H9 (cell line): Measurements from ENCODE around the gene KATNA1. TPM values are rescaled to one million over a fixed set of nuclear protein-coding genes. Genes with fewer than 3 reads are reported as not detected.

Source experiments
- DNase-seq: peaks from one replicate; pipeline ENCODE4 v3.0.0-alpha.2; 2017
- H2AFZ ChIP-seq: one replicate; pipeline ENCODE4 v1.6.1; 2013; ENCODE audit warnings: mild to moderate bottlenecking, low read length, control low read depth, moderate library complexity
- H2AK5ac ChIP-seq: 2 replicates; pipeline ENCODE4 v1.6.1; 2013; ENCODE audit warnings: low read length, control low read depth, mixed read lengths; ENCODE audit not compliant: insufficient read length
- H2BK120ac ChIP-seq: one replicate; pipeline ENCODE4 v1.6.1; 2013; ENCODE audit warnings: low read depth, mild to moderate bottlenecking, low read length, control low read depth, inconsistent platforms; ENCODE audit not compliant: poor library complexity, severe bottlenecking
- H2BK12ac ChIP-seq: 2 replicates; pipeline ENCODE4 v1.6.1; 2013; ENCODE audit warnings: low read length, control low read depth, mixed read lengths, low read depth; ENCODE audit not compliant: insufficient read length
- H2BK15ac ChIP-seq: 2 replicates; pipeline ENCODE4 v1.6.1; 2013; ENCODE audit warnings: low read depth, low read length, control low read depth
- H2BK20ac ChIP-seq: one replicate; pipeline ENCODE4 v1.6.1; 2013; ENCODE audit warnings: low read depth, mild to moderate bottlenecking, low read length, control low read depth, inconsistent platforms; ENCODE audit not compliant: poor library complexity, severe bottlenecking
- H2BK5ac ChIP-seq: 2 replicates; pipeline ENCODE4 v1.6.1; 2013; ENCODE audit warnings: low read length, control low read depth, mixed read lengths; ENCODE audit not compliant: insufficient read length
- H3K14ac ChIP-seq: 2 replicates; pipeline ENCODE4 v1.6.1; 2013; ENCODE audit warnings: low read length, control low read depth; ENCODE audit not compliant: insufficient read depth
- H3K18ac ChIP-seq: 2 replicates; pipeline ENCODE4 v1.6.1; 2013; ENCODE audit warnings: low read depth, mild to moderate bottlenecking, mixed read lengths, low read length, control low read depth; ENCODE audit not compliant: insufficient read length
- H3K23ac ChIP-seq: 2 replicates; pipeline ENCODE4 v1.6.1; 2013; ENCODE audit warnings: low read length, control low read depth, mixed read lengths, low read depth; ENCODE audit not compliant: insufficient read length
- H3K23me2 ChIP-seq: 2 replicates; pipeline ENCODE4 v1.6.1; 2013; ENCODE audit warnings: low read depth, mild to moderate bottlenecking, mixed read lengths, low read length, control low read depth; ENCODE audit not compliant: insufficient read length, poor library complexity, severe bottlenecking
- H3K27ac ChIP-seq: 2 replicates; pipeline ENCODE4 v1.5.1; 2013; ENCODE audit warnings: low read length, control low read depth, mixed read lengths, low read depth; ENCODE audit not compliant: insufficient read length
- H3K27me3 ChIP-seq: 2 replicates; pipeline ENCODE4 v1.6.1; 2013; ENCODE audit warnings: low read length, control low read depth, inconsistent platforms; ENCODE audit not compliant: insufficient read depth
- H3K4ac ChIP-seq: 2 replicates; pipeline ENCODE4 v1.6.1; 2013; ENCODE audit warnings: low read depth, mild to moderate bottlenecking, control low read depth, inconsistent platforms, low read length, moderate library complexity
- H3K4me1 ChIP-seq: 2 replicates; pipeline ENCODE4 v1.6.1; 2013; ENCODE audit warnings: low read length, control low read depth, inconsistent platforms; ENCODE audit not compliant: insufficient read depth
- H3K4me2 ChIP-seq: 2 replicates; pipeline ENCODE4 v1.6.1; 2013; ENCODE audit warnings: low read length, control low read depth, mixed read lengths; ENCODE audit not compliant: insufficient read length, insufficient read depth
- H3K56ac ChIP-seq: 2 replicates; pipeline ENCODE4 v1.6.1; 2013; ENCODE audit warnings: low read depth, mild to moderate bottlenecking, mixed read lengths, low read length, control low read depth; ENCODE audit not compliant: insufficient read length
- H3K79me1 ChIP-seq: 2 replicates; pipeline ENCODE4 v1.6.1; 2013; ENCODE audit warnings: low read depth, mild to moderate bottlenecking, moderate library complexity, low read length, control low read depth, inconsistent platforms; ENCODE audit not compliant: insufficient read depth, poor library complexity, severe bottlenecking
- H3K79me2 ChIP-seq: 2 replicates; pipeline ENCODE4 v1.6.1; 2013; ENCODE audit warnings: low read length, control low read depth, inconsistent platforms; ENCODE audit not compliant: insufficient read depth
- H3K9ac ChIP-seq: 2 replicates; pipeline ENCODE4 v1.6.1; 2013; ENCODE audit warnings: low read length, control low read depth, mixed read lengths; ENCODE audit not compliant: insufficient read length; ENCODE audit errors: extremely low read depth
- H3K9me3 ChIP-seq: one replicate; pipeline ENCODE4 v1.6.1; 2013; ENCODE audit warnings: low read depth, low read length, inconsistent platforms; ENCODE audit not compliant: control insufficient read depth
- H3T11ph ChIP-seq: one replicate; pipeline ENCODE4 v1.6.1; 2013; ENCODE audit warnings: mild to moderate bottlenecking, low read length, control low read depth, inconsistent platforms
- H4K20me1 ChIP-seq: one replicate; pipeline ENCODE4 v1.6.1; 2013; ENCODE audit not compliant: control insufficient read depth, insufficient read length, insufficient read depth
- H4K5ac ChIP-seq: 2 replicates; pipeline ENCODE4 v1.6.1; 2013; ENCODE audit warnings: low read depth, mild to moderate bottlenecking, mixed read lengths, low read length, control low read depth; ENCODE audit not compliant: insufficient read length
- H4K8ac ChIP-seq: replicated peaks from 2 replicates; pipeline ENCODE4 v1.6.1; 2013; ENCODE audit warnings: low read length, control low read depth, mixed read lengths, low read depth; ENCODE audit not compliant: insufficient read length
- H4K91ac ChIP-seq: 2 replicates; pipeline ENCODE4 v1.6.1; 2013; ENCODE audit warnings: low read depth, mild to moderate bottlenecking, moderate library complexity, mixed read lengths, low read length, control low read depth; ENCODE audit not compliant: insufficient read length
- H3K27ac Mint-ChIP-seq, 3 experiments: 2 replicates in 2 of 3; 3 replicates in 1 of 3; pipeline ENCODE4 v1.8.0; 2020 to 2021; ENCODE audit warnings: mixed read lengths in 3 of 3, mild to moderate bottlenecking in 1 of 3, moderate library complexity in 1 of 3
- H3K27me3 Mint-ChIP-seq: 2 replicates; pipeline ENCODE4 v1.8.0; 2021; ENCODE audit warnings: low read depth, mild to moderate bottlenecking, moderate library complexity, mixed read lengths
- H3K36me3 Mint-ChIP-seq, 3 experiments: 2 replicates in 2 of 3; 3 replicates in 1 of 3; pipeline ENCODE4 v1.8.0; 2020 to 2021; ENCODE audit warnings: low read depth in 3 of 3, mixed read lengths in 3 of 3; ENCODE audit not compliant: insufficient read depth in 1 of 3
- H3K4me1 Mint-ChIP-seq, 2 experiments: 2 replicates each; pipeline ENCODE4 v1.8.0; 2020; ENCODE audit warnings: mixed read lengths in 2 of 2
- H3K4me3 Mint-ChIP-seq, 2 experiments: 2 replicates in 1 of 2; 3 replicates in 1 of 2; pipeline ENCODE4 v1.8.0; 2020 to 2021; ENCODE audit warnings: mild to moderate bottlenecking in 2 of 2, mixed read lengths in 2 of 2, moderate library complexity in 1 of 2
- H3K9me3 Mint-ChIP-seq, 2 experiments: 2 replicates in 1 of 2; 3 replicates in 1 of 2; pipeline ENCODE4 v1.8.0; 2020; ENCODE audit warnings: mild to moderate bottlenecking in 2 of 2, mixed read lengths in 2 of 2, moderate library complexity in 1 of 2
- WGBS: extraction: QIAGEN DNeasy Blood & Tissue Kit; methylation state at CpG from one replicate; pipeline ENCODE4 v1.1.7; 2013; ENCODE audit warnings: missing lambda C conversion rate, low lambda C conversion rate, mixed read lengths; ENCODE audit not compliant: insufficient read length; ENCODE audit errors: extremely low coverage; 5-methylcytosine and 5-hydroxymethylcytosine counted together
- total RNA-seq: library from RNA; stranded (reverse); gene quantifications from 2 replicates; pipeline ENCODE4 v1.2.1, GENCODE V29; 2021
- TF ChIP-seq, protein P1 (sequence below): fragments of 200-600 bp; sonication (generic); conservative IDR thresholded peaks from 3 replicates; pipeline ENCODE4 v1.8.0; 2021; ENCODE audit warnings: antibody characterized with exemption, mild to moderate bottlenecking

KATNA1 gene
- total RNA-seq, 1 experiment from 2014 or later, result 18.3 TPM

- no peak overlapping the region for H2BK12ac ChIP-seq
- no peak overlapping the region for H3T11ph ChIP-seq
- H3K27ac ChIP-seq, result no peak overlapping the region
- Mint-ChIP-seq H3K36me3 (peaks cover 17 to 64% (median 60%) of the 10 kb centered on the region in 3 experiments), H3K4me1 (no peaks in the 10 kb centered on the region), H3K4me3 (no peak overlapping the region), H3K27me3 (no peaks in the 10 kb centered on the region), H3K9me3 (no peaks in the 10 kb centered on the region), H3K27ac (no peak overlapping the region)
- TF ChIP-seq, protein P1, sequence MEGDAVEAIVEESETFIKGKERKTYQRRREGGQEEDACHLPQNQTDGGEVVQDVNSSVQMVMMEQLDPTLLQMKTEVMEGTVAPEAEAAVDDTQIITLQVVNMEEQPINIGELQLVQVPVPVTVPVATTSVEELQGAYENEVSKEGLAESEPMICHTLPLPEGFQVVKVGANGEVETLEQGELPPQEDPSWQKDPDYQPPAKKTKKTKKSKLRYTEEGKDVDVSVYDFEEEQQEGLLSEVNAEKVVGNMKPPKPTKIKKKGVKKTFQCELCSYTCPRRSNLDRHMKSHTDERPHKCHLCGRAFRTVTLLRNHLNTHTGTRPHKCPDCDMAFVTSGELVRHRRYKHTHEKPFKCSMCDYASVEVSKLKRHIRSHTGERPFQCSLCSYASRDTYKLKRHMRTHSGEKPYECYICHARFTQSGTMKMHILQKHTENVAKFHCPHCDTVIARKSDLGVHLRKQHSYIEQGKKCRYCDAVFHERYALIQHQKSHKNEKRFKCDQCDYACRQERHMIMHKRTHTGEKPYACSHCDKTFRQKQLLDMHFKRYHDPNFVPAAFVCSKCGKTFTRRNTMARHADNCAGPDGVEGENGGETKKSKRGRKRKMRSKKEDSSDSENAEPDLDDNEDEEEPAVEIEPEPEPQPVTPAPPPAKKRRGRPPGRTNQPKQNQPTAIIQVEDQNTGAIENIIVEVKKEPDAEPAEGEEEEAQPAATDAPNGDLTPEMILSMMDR, result no peak
- H4K8ac ChIP-seq, result no peak overlapping the region
- no peak overlapping the region for H2BK15ac ChIP-seq
- H3K79me1 ChIP-seq, result no peaks in the 10 kb centered on the region
- no peaks in the 10 kb centered on the region for H3K23me2 ChIP-seq
- H3K27me3 ChIP-seq, result no peaks in the 10 kb centered on the region
- no peak overlapping the region for H3K56ac ChIP-seq
- H4K20me1 ChIP-seq, result no peaks in the 10 kb centered on the region
- no peak overlapping the region for H3K18ac ChIP-seq
- no peaks in the 10 kb centered on the region for H3K4me1 ChIP-seq
- H3K9me3 ChIP-seq, result no peaks in the 10 kb centered on the region
- H2BK20ac ChIP-seq, result no peak overlapping the region
- no peak overlapping the region for H4K91ac ChIP-seq
- H3K4ac ChIP-seq, result no peak overlapping the region
- no peak overlapping the region for H2BK5ac ChIP-seq
- no peak overlapping the region for H2AFZ ChIP-seq
- no peak overlapping the region for H2BK120ac ChIP-seq
- H3K23ac ChIP-seq, result no peak overlapping the region
- H3K14ac ChIP-seq, result no peak overlapping the region
- no peak for DNase-seq
- H2AK5ac ChIP-seq, result no peak overlapping the region
- H4K5ac ChIP-seq, result no peak overlapping the region
- WGBS, result no CpG with 5 or more reads among the region's 5 CpGs
- H3K4me2 ChIP-seq, result no peak overlapping the region
- peaks cover 2% of the 10 kb centered on the region; the same call in 1 of the 2 replicates for H3K79me2 ChIP-seq
- H3K9ac ChIP-seq, result no peak overlapping the region
Measured at GRCh38 chr6:149580880-149581279, 67.6 kb downstream of the KATNA1 start.
